Ishikawa (cell line): ENCODE measurements around the gene PLCL1.

Source experiments
- EP300 ChIP-seq: IDR thresholded peaks from 2 replicates; pipeline ENCODE4 v1.6.1; 2012; ENCODE audit warnings: borderline replicate concordance
- FOXM1 ChIP-seq: IDR thresholded peaks from 2 replicates; pipeline ENCODE4 v1.6.1; 2012; ENCODE audit warnings: low read depth, borderline replicate concordance
- NFIC ChIP-seq: IDR thresholded peaks from 2 replicates; pipeline ENCODE4 v1.6.1; 2012
- RAD21 ChIP-seq: IDR thresholded peaks from 2 replicates; pipeline ENCODE4 v1.6.1; 2012; ENCODE audit warnings: low read depth
- TAF1 ChIP-seq: IDR thresholded peaks from 2 replicates; pipeline ENCODE4 v1.6.1; 2012; ENCODE audit warnings: low read depth, mild to moderate bottlenecking
- TEAD4 ChIP-seq: IDR thresholded peaks from 2 replicates; pipeline ENCODE4 v1.6.1; 2012
- YY1 ChIP-seq: IDR thresholded peaks from 2 replicates; pipeline ENCODE4 v1.6.1; 2012; ENCODE audit warnings: low read depth
- TF ChIP-seq, protein P1 (sequence below): IDR thresholded peaks from 2 replicates; pipeline ENCODE4 v1.6.1; 2012
- TF ChIP-seq, protein P2 (sequence below): IDR thresholded peaks from 2 replicates; pipeline ENCODE4 v1.6.1; 2012; ENCODE audit warnings: low read depth, mild to moderate bottlenecking
- TF ChIP-seq, protein P3 (sequence below): IDR thresholded peaks from 2 replicates; pipeline ENCODE4 v1.6.1; 2012

DNA sequence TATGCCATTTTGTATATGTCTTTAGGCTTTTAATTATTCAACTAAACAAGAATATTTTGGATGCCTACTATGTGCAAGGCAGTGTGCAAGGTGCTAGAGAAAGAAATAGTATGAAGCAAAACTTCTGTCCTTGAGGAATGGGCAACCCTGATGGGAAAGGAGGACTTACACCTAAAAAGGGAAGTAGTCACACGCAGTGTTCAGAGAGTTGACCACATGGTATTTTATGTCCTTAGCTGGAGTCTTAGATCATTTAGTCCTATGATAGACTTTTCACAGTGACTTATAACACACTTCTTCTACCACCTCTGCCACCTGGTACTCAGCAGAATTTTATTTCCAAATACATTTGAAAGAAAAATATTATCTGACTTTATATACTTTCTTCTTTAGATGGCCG, 291.6 kb downstream of the PLCL1 start:
- TF ChIP-seq, protein P1, sequence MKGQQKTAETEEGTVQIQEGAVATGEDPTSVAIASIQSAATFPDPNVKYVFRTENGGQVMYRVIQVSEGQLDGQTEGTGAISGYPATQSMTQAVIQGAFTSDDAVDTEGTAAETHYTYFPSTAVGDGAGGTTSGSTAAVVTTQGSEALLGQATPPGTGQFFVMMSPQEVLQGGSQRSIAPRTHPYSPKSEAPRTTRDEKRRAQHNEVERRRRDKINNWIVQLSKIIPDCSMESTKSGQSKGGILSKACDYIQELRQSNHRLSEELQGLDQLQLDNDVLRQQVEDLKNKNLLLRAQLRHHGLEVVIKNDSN: no peak
- TF ChIP-seq RAD21 (no peak), YY1 (no peak), TAF1 (no peak), EP300 (no peak), NFIC (no peak), FOXM1 (no peak), TEAD4 (no peak)
- TF ChIP-seq, protein P2, sequence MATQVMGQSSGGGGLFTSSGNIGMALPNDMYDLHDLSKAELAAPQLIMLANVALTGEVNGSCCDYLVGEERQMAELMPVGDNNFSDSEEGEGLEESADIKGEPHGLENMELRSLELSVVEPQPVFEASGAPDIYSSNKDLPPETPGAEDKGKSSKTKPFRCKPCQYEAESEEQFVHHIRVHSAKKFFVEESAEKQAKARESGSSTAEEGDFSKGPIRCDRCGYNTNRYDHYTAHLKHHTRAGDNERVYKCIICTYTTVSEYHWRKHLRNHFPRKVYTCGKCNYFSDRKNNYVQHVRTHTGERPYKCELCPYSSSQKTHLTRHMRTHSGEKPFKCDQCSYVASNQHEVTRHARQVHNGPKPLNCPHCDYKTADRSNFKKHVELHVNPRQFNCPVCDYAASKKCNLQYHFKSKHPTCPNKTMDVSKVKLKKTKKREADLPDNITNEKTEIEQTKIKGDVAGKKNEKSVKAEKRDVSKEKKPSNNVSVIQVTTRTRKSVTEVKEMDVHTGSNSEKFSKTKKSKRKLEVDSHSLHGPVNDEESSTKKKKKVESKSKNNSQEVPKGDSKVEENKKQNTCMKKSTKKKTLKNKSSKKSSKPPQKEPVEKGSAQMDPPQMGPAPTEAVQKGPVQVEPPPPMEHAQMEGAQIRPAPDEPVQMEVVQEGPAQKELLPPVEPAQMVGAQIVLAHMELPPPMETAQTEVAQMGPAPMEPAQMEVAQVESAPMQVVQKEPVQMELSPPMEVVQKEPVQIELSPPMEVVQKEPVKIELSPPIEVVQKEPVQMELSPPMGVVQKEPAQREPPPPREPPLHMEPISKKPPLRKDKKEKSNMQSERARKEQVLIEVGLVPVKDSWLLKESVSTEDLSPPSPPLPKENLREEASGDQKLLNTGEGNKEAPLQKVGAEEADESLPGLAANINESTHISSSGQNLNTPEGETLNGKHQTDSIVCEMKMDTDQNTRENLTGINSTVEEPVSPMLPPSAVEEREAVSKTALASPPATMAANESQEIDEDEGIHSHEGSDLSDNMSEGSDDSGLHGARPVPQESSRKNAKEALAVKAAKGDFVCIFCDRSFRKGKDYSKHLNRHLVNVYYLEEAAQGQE: no peak
- TF ChIP-seq, protein P3, sequence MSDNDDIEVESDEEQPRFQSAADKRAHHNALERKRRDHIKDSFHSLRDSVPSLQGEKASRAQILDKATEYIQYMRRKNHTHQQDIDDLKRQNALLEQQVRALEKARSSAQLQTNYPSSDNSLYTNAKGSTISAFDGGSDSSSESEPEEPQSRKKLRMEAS: no peak
